Activated CD8-positive, alpha-beta T cell treated with anti-CD3 and anti-CD28 coated beads for 36 hours (primary cell): Measurements from ENCODE around the gene HLF. TPM values are rescaled to one million over a fixed set of nuclear protein-coding genes. Genes with fewer than 3 reads are reported as not detected.

ENCODE experiments used
- ATAC-seq: fragments of 200-7000 bp; cut with Tn5 transposase; one replicate; pipeline ENCODE4 v1.10.0; 2021; ENCODE audit warnings: mild to moderate bottlenecking, moderate library complexity
- CTCF ChIA-PET: fragments of 350-600 bp; sonication (Branson Sonifier 250); formaldehyde crosslinking; loops from one replicate; lab custom pipeline; 2021; ENCODE audit warnings: antibody characterized with exemption; lab: Charles Lee
- POLR2A ChIA-PET: fragments of 350-600 bp; sonication (Branson Sonifier 250); formaldehyde crosslinking; loops from one replicate; lab custom pipeline; 2021; ENCODE audit warnings: antibody characterized with exemption; lab: Charles Lee
- DNase-seq: peaks from one replicate; pipeline ENCODE4 v3.0.0-alpha.2; 2020
- H3K27ac Mint-ChIP-seq: one replicate; pipeline ENCODE4 v1.8.0; 2021; ENCODE audit warnings: mild to moderate bottlenecking, mixed read lengths
- H3K27me3 Mint-ChIP-seq: one replicate; pipeline ENCODE4 v1.8.0; 2021; ENCODE audit warnings: mixed read lengths
- H3K36me3 Mint-ChIP-seq: one replicate; pipeline ENCODE4 v1.8.0; 2021; ENCODE audit warnings: low read depth, mixed read lengths
- H3K4me1 Mint-ChIP-seq: one replicate; pipeline ENCODE4 v1.8.0; 2021; ENCODE audit warnings: low read depth, mixed read lengths
- H3K4me3 Mint-ChIP-seq: one replicate; pipeline ENCODE4 v1.8.0; 2021; ENCODE audit warnings: mild to moderate bottlenecking, moderate library complexity, mixed read lengths
- H3K9me3 Mint-ChIP-seq: one replicate; pipeline ENCODE4 v1.8.0; 2021; ENCODE audit warnings: mixed read lengths
- CTCF ChIP-seq: fragments of 200-600 bp; IDR thresholded peaks from one replicate; pipeline ENCODE4 v1.8.0; 2022; ENCODE audit warnings: antibody characterized with exemption, mild to moderate bottlenecking
- intact Hi-C: fragments of 100-400 bp; cut with micrococcal nuclease; formaldehyde crosslinking; loops from one replicate; pipeline ENCODE4 v1.10.0; 2022
- total RNA-seq, 2 experiments: library from RNA; stranded (reverse); gene quantifications; one replicate each; pipeline ENCODE4 v1.2.3, GENCODE V29; 2021

HLF gene
- total RNA-seq, 2 experiments from 2014 or later: 0.25 to 0.72 TPM

- no peaks in the 10 kb centered on the region for H3K9me3 Mint-ChIP-seq
- intact Hi-C loops: no loop called here
- H3K4me3 Mint-ChIP-seq: no peak overlapping the region
- DNase-seq (no peak), ATAC-seq (no peak)
- H3K27ac Mint-ChIP-seq: no peak overlapping the region
- peaks cover 28% of the 10 kb centered on the region for H3K27me3 Mint-ChIP-seq
- POLR2A ChIA-PET: no interaction called here
- CTCF ChIA-PET: no interaction called here
- H3K36me3 Mint-ChIP-seq: no peaks in the 10 kb centered on the region
- TF ChIP-seq CTCF: no peak
- no peaks in the 10 kb centered on the region for H3K4me1 Mint-ChIP-seq
Observed at GRCh38 chr17:55246583-55246982, 18.2 kb upstream of the HLF start.

- Mint-ChIP-seq H3K27me3 (peaks cover 29% of the 10 kb centered on the region), H3K9me3 (no peaks in the 10 kb centered on the region), H3K4me1 (no peaks in the 10 kb centered on the region), H3K27ac (no peak overlapping the region), H3K36me3 (no peaks in the 10 kb centered on the region), H3K4me3 (no peak overlapping the region)
- DNase-seq: no peak
- ATAC-seq: no peak
- ChIA-PET CTCF (interaction anchor here (1.4 kb wide), 1 partner anchor 9 kb away, joined by 3 read pairs; no protein-coding TSS in a partner anchor), POLR2A (no interaction called here)
- no peak for TF ChIP-seq CTCF
- intact Hi-C loops: no loop called here
Observed at GRCh38 chr17:55248077-55248476, 16.7 kb upstream of the HLF start.

GRCh38 chr17:55249861-55250260, 14.9 kb upstream of the HLF start:
- peaks cover 23% of the 10 kb centered on the region for H3K27me3 Mint-ChIP-seq
- intact Hi-C loops: no loop called here
- H3K36me3 Mint-ChIP-seq: no peaks in the 10 kb centered on the region
- no peak for ATAC-seq
- ChIA-PET POLR2A (no interaction called here), CTCF (no interaction called here)
- TF ChIP-seq CTCF: no peak
- no peak for DNase-seq
- H3K27ac Mint-ChIP-seq: no peak overlapping the region
- H3K9me3 Mint-ChIP-seq: no peaks in the 10 kb centered on the region
- no peaks in the 10 kb centered on the region for H3K4me1 Mint-ChIP-seq
- no peak overlapping the region for H3K4me3 Mint-ChIP-seq

GRCh38 chr17:55254375-55254774, 10.4 kb upstream of the HLF start:
- Mint-ChIP-seq H3K27me3 (peaks cover 23% of the 10 kb centered on the region), H3K36me3 (no peaks in the 10 kb centered on the region), H3K9me3 (no peaks in the 10 kb centered on the region), H3K4me3 (no peak overlapping the region), H3K4me1 (no peaks in the 10 kb centered on the region), H3K27ac (no peak overlapping the region)
- POLR2A ChIA-PET: interaction anchor here (1.1 kb wide), 1 partner anchor 17 kb away, joined by 3 read pairs; no protein-coding TSS in a partner anchor
- intact Hi-C loops: no loop called here
- TF ChIP-seq CTCF: no peak
- ATAC-seq: no peak
- DNase-seq: no peak
- CTCF ChIA-PET: no interaction called here

GRCh38 chr17:55258578-55259135, 6.1 kb upstream of the HLF start:
- CTCF ChIA-PET: no interaction called here
- Mint-ChIP-seq H3K27me3 (peaks cover 35% of the 10 kb centered on the region), H3K27ac (no peak overlapping the region), H3K4me3 (no peak overlapping the region), H3K4me1 (peaks cover 4% of the 10 kb centered on the region), H3K36me3 (no peaks in the 10 kb centered on the region), H3K9me3 (no peaks in the 10 kb centered on the region)
- intact Hi-C loops: no loop called here
- POLR2A ChIA-PET: interaction anchor here (0.9 to 1.0 kb wide), 2 partner anchors 13 to 34 kb away, joined by 3 read pairs; no protein-coding TSS in a partner anchor
- no peak for DNase-seq
- ATAC-seq: no peak
- no peak for TF ChIP-seq CTCF
